SK-N-SH treated with all-trans-retinoic acid at 6 μM for 48 hours (cell line): Measurements from ENCODE around the gene TRABD2B.

Source experiments
- ATAC-seq: fragments of 200-7000 bp; cut with Tn5 transposase; 3 replicates; pipeline ENCODE4 v1.9.1; 2020; ENCODE audit warnings: mild to moderate bottlenecking, moderate library complexity
- ARNTL ChIP-seq: fragments of 450-650 bp; formaldehyde crosslinking; IDR thresholded peaks from 2 replicates; pipeline ENCODE4 v1.5.0; 2020; ENCODE audit warnings: low read depth, mild to moderate bottlenecking, moderate library complexity, borderline replicate concordance
- BACH2 ChIP-seq: fragments of 250-450 bp; sonication (Bioruptor Pico); IDR thresholded peaks from 2 replicates; pipeline ENCODE4 v1.9.0; 2021; ENCODE audit warnings: mild to moderate bottlenecking, borderline replicate concordance
- CREB5 ChIP-seq: fragments of 250-450 bp; sonication (Bioruptor Pico); IDR thresholded peaks from 2 replicates; pipeline ENCODE4 v1.5.1; 2020; ENCODE audit warnings: low read depth, mild to moderate bottlenecking, moderate library complexity
- CSDC2 ChIP-seq: fragments of 250-450 bp; sonication (Bioruptor Pico); IDR thresholded peaks from 2 replicates; pipeline ENCODE4 v1.5.0; 2020; ENCODE audit warnings: mild to moderate bottlenecking, moderate library complexity
- CSRNP3 ChIP-seq: fragments of 250-450 bp; sonication (Bioruptor Pico); IDR thresholded peaks from 2 replicates; pipeline ENCODE4 v1.5.1; 2021; ENCODE audit warnings: mild to moderate bottlenecking, moderate library complexity
- ESRRG ChIP-seq: fragments of 250-450 bp; sonication (Bioruptor Pico); IDR thresholded peaks from 2 replicates; pipeline ENCODE4 v1.6.1; 2021; ENCODE audit warnings: mild to moderate bottlenecking
- OSR1 ChIP-seq: fragments of 250-450 bp; sonication (Bioruptor Pico); IDR thresholded peaks from 2 replicates; pipeline ENCODE4 v1.8.0; 2022; ENCODE audit warnings: moderate library complexity, mild to moderate bottlenecking, inconsistent platforms
- PATZ1 ChIP-seq: fragments of 250-450 bp; sonication (Bioruptor Pico); IDR thresholded peaks from 2 replicates; pipeline ENCODE4 v1.8.0; 2020; ENCODE audit warnings: mild to moderate bottlenecking, moderate library complexity, borderline replicate concordance
- SNAI2 ChIP-seq: fragments of 250-450 bp; sonication (Bioruptor Pico); IDR thresholded peaks from 2 replicates; pipeline ENCODE4 v1.5.0; 2020; ENCODE audit warnings: mild to moderate bottlenecking, moderate library complexity
- TCF4 ChIP-seq: fragments of 250-450 bp; sonication (Bioruptor Pico); IDR thresholded peaks from 2 replicates; pipeline ENCODE4 v1.8.0; 2021; ENCODE audit warnings: mild to moderate bottlenecking, moderate library complexity, borderline replicate concordance
- TSHZ2 ChIP-seq: fragments of 250-450 bp; sonication (Bioruptor Pico); IDR thresholded peaks from 2 replicates; pipeline ENCODE4 v1.5.0; 2020; ENCODE audit warnings: mild to moderate bottlenecking, moderate library complexity
- ZFP3 ChIP-seq: fragments of 250-450 bp; sonication (Bioruptor Pico); IDR thresholded peaks from 2 replicates; pipeline ENCODE4 v1.5.0; 2020; ENCODE audit warnings: mild to moderate bottlenecking, moderate library complexity
- ZFP30 ChIP-seq: fragments of 450-650 bp; formaldehyde crosslinking; IDR thresholded peaks from 2 replicates; pipeline ENCODE4 v1.5.0; 2022; ENCODE audit warnings: mild to moderate bottlenecking, moderate library complexity
- ZNF70 ChIP-seq: fragments of 450-650 bp; formaldehyde crosslinking; IDR thresholded peaks from 2 replicates; pipeline ENCODE4 v1.5.0; 2020; ENCODE audit warnings: mild to moderate bottlenecking, moderate library complexity
- ZNF8 ChIP-seq: fragments of 450-650 bp; formaldehyde crosslinking; IDR thresholded peaks from 2 replicates; pipeline ENCODE4 v1.5.0; 2020; ENCODE audit warnings: mild to moderate bottlenecking, moderate library complexity

The TRABD2B gene

GRCh38 chr1:47886141-47886540 is 111.0 kb downstream of the TRABD2B start:
- TF ChIP-seq BACH2 (CRISPR knock-in tag) (no peak), CSRNP3 (no peak), PATZ1 (CRISPR knock-in tag) (no peak), ZFP3 (CRISPR knock-in tag) (no peak), ESRRG (no peak), CREB5 (CRISPR knock-in tag) (no peak), TSHZ2 (CRISPR knock-in tag) (no peak)
- ATAC-seq: no peak

- TF ChIP-seq ESRRG: no peak
- peak; percentile 77; the same call in 1 of the 2 replicates for TF ChIP-seq ZFP3 (CRISPR knock-in tag)
- no peak for TF ChIP-seq SNAI2
- no peak for TF ChIP-seq ZFP30 (CRISPR knock-in tag)
- ATAC-seq: no peak
Measured at GRCh38 chr1:47885062-47885830, 111.9 kb downstream of the TRABD2B start.

- TF ChIP-seq ARNTL (CRISPR knock-in tag): no peak
- ATAC-seq: no peak
Measured at GRCh38 chr1:47883963-47884362, 113.2 kb downstream of the TRABD2B start.

GRCh38 chr1:47881505-47882442 is 115.4 kb downstream of the TRABD2B start:
- no peak for TF ChIP-seq ZNF8 (CRISPR knock-in tag)
- peak; percentile 77; the same call in 1 of the 2 replicates for TF ChIP-seq TCF4 (CRISPR knock-in tag)
- peak; percentile 51; the same call in 1 of the 3 replicates for ATAC-seq

GRCh38 chr1:47876587-47876963 is 120.6 kb downstream of the TRABD2B start:
- ATAC-seq: no peak
- TF ChIP-seq ZFP30 (CRISPR knock-in tag) (no peak), ESRRG (no peak), OSR1 (CRISPR knock-in tag) (no peak), TSHZ2 (CRISPR knock-in tag) (no peak), ZNF70 (CRISPR knock-in tag) (no peak), CSDC2 (CRISPR knock-in tag) (no peak)
